K562 (cell line): ENCODE data around the gene YOD1. TPM values are rescaled to one million over a fixed set of nuclear protein-coding genes. Genes with fewer than 3 reads are reported as not detected.

Source experiments
- ARID3A ChIP-seq: IDR thresholded peaks from 2 replicates; pipeline ENCODE4 v1.6.1; 2012; ENCODE audit warnings: low read depth, low read length, improper control_type of control experiment, borderline replicate concordance
- BCLAF1 ChIP-seq, 2 experiments: fragments of 450-650 bp in 1 of 2; IDR thresholded peaks; 2 replicates each; pipeline ENCODE4 v1.6.1; 2011 to 2017; ENCODE audit warnings: low read depth in 2 of 2, antibody characterized with exemption in 1 of 2, borderline replicate concordance in 1 of 2, low read length in 1 of 2, mild to moderate bottlenecking in 1 of 2, mixed read lengths in 1 of 2; ENCODE audit not compliant: control insufficient read depth in 1 of 2
- BHLHE40 ChIP-seq: IDR thresholded peaks from 2 replicates; pipeline ENCODE4 v1.6.1; 2011; ENCODE audit warnings: low read length, improper control_type of control experiment
- C11orf30 ChIP-seq: fragments of 450-650 bp; IDR thresholded peaks from 2 replicates; pipeline ENCODE4 v1.6.1; 2016; ENCODE audit warnings: low read depth, mild to moderate bottlenecking
- EP300 ChIP-seq: IDR thresholded peaks from 2 replicates; pipeline ENCODE4 v1.6.1; 2012; ENCODE audit warnings: low read length, improper control_type of control experiment
- EWSR1 ChIP-seq: fragments of 450-650 bp; IDR thresholded peaks from 2 replicates; pipeline ENCODE4 v1.6.1; 2018; ENCODE audit warnings: borderline replicate concordance, mild to moderate bottlenecking, low read depth, moderate library complexity; ENCODE audit not compliant: partially characterized antibody
- FOSL1 ChIP-seq: fragments of 200-800 bp; sonication (Bioruptor generic); conservative IDR thresholded peaks from 2 replicates; pipeline ENCODE4 v1.6.1; 2016; ENCODE audit warnings: missing genetic modification characterization, missing compliant biosample characterization
- FOXJ2 ChIP-seq: fragments of 200-800 bp; sonication (Bioruptor generic); IDR thresholded peaks from 2 replicates; pipeline ENCODE4 v1.6.1; 2016; ENCODE audit warnings: missing genetic modification characterization, missing compliant biosample characterization
- FOXM1 ChIP-seq, 2 experiments: fragments of 450-650 bp in 1 of 2; sonication (generic) in 1 of 2; formaldehyde crosslinking in 1 of 2; IDR thresholded peaks; 2 replicates each; pipeline versions ENCODE4 v1.6.1 to v1.9.0; 2017 to 2022; ENCODE audit warnings: low read depth in 2 of 2, mild to moderate bottlenecking in 2 of 2, missing genetic modification reagents in 1 of 2, moderate library complexity in 1 of 2
- GATA2 ChIP-seq: sonication (generic); formaldehyde crosslinking; IDR thresholded peaks from 2 replicates; pipeline ENCODE4 v1.4.0; 2020; ENCODE audit warnings: mild to moderate bottlenecking, missing genetic modification reagents
- HDAC1 ChIP-seq, 2 experiments: fragments of 450-650 bp; IDR thresholded peaks; 2 replicates each; pipeline ENCODE4 v1.6.1; 2016 to 2017; ENCODE audit warnings: inconsistent platforms in 1 of 2, mild to moderate bottlenecking in 1 of 2, moderate library complexity in 1 of 2
- HMGN3 ChIP-seq: IDR thresholded peaks from 2 replicates; pipeline ENCODE4 v1.6.1; 2011; ENCODE audit warnings: borderline replicate concordance, low read depth, mild to moderate bottlenecking, mixed read lengths, low read length; ENCODE audit not compliant: insufficient read length; ENCODE audit errors: extremely low read depth
- HNRNPLL ChIP-seq: fragments of 200-400 bp; formaldehyde crosslinking; IDR thresholded peaks from 2 replicates; pipeline ENCODE4 v1.6.1; 2017; ENCODE audit warnings: low read length, low read depth, mild to moderate bottlenecking; ENCODE audit not compliant: poor library complexity, severe bottlenecking
- MAZ ChIP-seq, 2 experiments: fragments of 450-650 bp in 1 of 2; sonication (generic) in 1 of 2; formaldehyde crosslinking; IDR thresholded peaks in 1 of 2; conservative IDR thresholded peaks in 1 of 2; 2 replicates each; pipeline versions ENCODE4 v1.4.0 to v1.5.0; 2020; ENCODE audit warnings: mild to moderate bottlenecking in 1 of 2, missing genetic modification reagents in 1 of 2
- MBD2 ChIP-seq: sonication (generic); IDR thresholded peaks from 2 replicates; pipeline ENCODE4 v1.6.1; 2016; ENCODE audit warnings: low read depth, borderline replicate concordance
- MYC ChIP-seq, 2 experiments: fragments of 250-450 bp in 1 of 2; sonication (Bioruptor Pico) in 1 of 2; IDR thresholded peaks; 2 replicates each; pipeline versions ENCODE4 v1.5.1 to v1.6.1; 2012 to 2021; ENCODE audit warnings: low read depth in 2 of 2, borderline replicate concordance in 1 of 2, improper control_type of control experiment in 1 of 2, low read length in 1 of 2, mild to moderate bottlenecking in 1 of 2, moderate library complexity in 1 of 2
- NCOR1 ChIP-seq: fragments of 450-650 bp; IDR thresholded peaks from 2 replicates; pipeline ENCODE4 v1.6.1; 2016; ENCODE audit warnings: mild to moderate bottlenecking, moderate library complexity
- RAD51 ChIP-seq: fragments of 450-650 bp; IDR thresholded peaks from 2 replicates; pipeline ENCODE4 v1.7.1; 2016; ENCODE audit warnings: low read depth, mild to moderate bottlenecking, borderline replicate concordance
- SMARCC2 ChIP-seq: fragments of 450-650 bp; IDR thresholded peaks from 2 replicates; pipeline ENCODE4 v1.6.1; 2017; ENCODE audit warnings: antibody characterized with exemption, moderate library complexity, mild to moderate bottlenecking, low read depth
- ZNF75A ChIP-seq: fragments of 450-650 bp; formaldehyde crosslinking; IDR thresholded peaks from 2 replicates; pipeline ENCODE4 v1.4.0; 2020; ENCODE audit warnings: mild to moderate bottlenecking
- polyA plus RNA-seq, 8 experiments: library from polyadenylated mRNA; depleted of rRNA in 4 of 8; stranded (reverse) in 5 of 8; unstranded in 3 of 8; fragments of >200 nt; fragmentation: Nextera tagmentation in 2 of 8; fragmentation: Illumina TruSeq in 1 of 8; extraction: Ambion mirVana in 2 of 8; extraction: Trizol in 1 of 8; gene quantifications; 2 replicates each; pipeline versions ENCODE4 v1.2.1 to v1.2.3, GENCODE V29; 2011 to 2014; ENCODE audit warnings: inconsistent platforms in 1 of 8, missing spikeins in 1 of 8
- total RNA-seq, 7 experiments: library from RNA; depleted of rRNA in 6 of 7; stranded (reverse); fragments of >200 nt in 6 of 7; fragmentation: Illumina TruSeq in 2 of 7; extraction: Trizol in 2 of 7; gene quantifications; 2 replicates each; pipeline versions ENCODE4 v1.2.1 to v1.2.3, GENCODE V29; 2011 to 2021; ENCODE audit warnings: low replicate concordance in 1 of 7

Gene YOD1
- total and polyA plus RNA-seq, 9 of the 15 experiments (the other 6 are each of a cell fraction or from before 2014, with no cell fraction given): 18.2 to 78.1 (median 46.9) TPM

DNA sequence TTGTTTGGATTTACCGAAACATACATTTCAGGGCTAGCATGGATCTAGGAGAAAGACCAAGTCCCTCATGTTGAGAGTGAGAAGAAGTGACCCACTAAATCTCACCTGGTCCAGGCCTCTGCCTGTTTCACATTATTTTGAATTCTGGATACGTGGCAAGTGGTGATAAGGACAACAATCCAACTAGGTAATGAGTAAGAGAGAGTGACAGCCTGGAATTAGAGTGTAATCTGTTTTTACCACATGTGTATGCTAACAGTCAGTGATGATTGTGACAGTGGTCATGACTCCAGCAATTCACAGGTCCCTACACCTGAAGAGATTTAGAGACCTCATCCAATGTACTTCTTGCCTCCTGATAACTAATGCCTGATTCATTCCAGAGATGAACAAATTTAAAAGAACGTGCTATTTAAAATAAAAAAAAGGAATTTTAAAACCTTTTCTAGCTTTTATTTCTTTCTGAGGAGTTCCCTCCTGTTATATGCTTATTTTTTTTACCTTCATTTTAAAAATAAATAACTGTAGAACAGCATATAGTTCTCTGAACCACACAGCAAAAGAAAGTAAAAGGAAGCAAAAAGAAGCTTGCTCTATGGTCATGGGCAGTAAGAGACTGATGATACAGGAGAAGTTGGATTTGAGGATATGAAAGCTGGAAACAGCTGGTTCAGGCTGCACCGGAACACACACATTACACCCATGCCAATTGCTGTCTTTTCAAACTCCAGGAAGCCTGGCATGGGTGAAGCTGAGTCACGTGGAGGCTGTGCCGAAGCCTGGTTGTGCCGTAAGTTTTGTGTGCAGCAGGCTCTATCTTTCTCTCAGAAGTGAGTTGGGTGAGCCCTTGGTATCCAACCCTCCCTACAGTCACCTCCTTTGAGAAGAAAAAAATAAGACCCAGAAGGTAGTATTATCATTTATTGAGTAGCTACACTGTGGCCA lies 33.1 kb downstream of the YOD1 start (continued):
- TF ChIP-seq BCLAF1 (IDR thresholded peaks at IDR 0.05; ENCODE audit: borderline replicate concordance in 1 of 2, control insufficient read depth in 1 of 2, low read depth in 2 of 2, low read length in 1 of 2) (0 out of 4 replicates have a peak, but pooled peaks of 1 of the 2 experiments have one; percentile 41), FOXJ2 (tag) (0 out of 2 replicates have a peak, but pooled peaks have one; percentile 36), BHLHE40 (peak; percentile 30; the same call in 1 of the 2 replicates), FOSL1 (tag) (peak; percentile 91), C11orf30 (peak; percentile 45; the same call in 1 of the 2 replicates), RAD51 (peak; percentile 14; the same call in 1 of the 2 replicates), HDAC1 (IDR thresholded peaks at IDR 0.05) (peak; percentile 11 to 93; a peak in 3 of 4 replicates), FOXM1 (IDR thresholded peaks at IDR 0.05; ENCODE audit: low read depth) (peak; percentile 91), FOXM1 (CRISPR knock-in tag; IDR thresholded peaks at IDR 0.05; ENCODE audit: low read depth) (no peak), GATA2 (peak; percentile 88), MBD2 (peak; percentile 60; the same call in 1 of the 2 replicates), NCOR1 (peak; percentile 97), EP300 (peak; percentile 96), SMARCC2 (peak; percentile 90), MYC (IDR thresholded peaks at IDR 0.05; ENCODE audit: low read depth, low read length) (peak; percentile 18; the same call in 1 of the 2 replicates), MYC (CRISPR knock-in tag; IDR thresholded peaks at IDR 0.05; ENCODE audit: borderline replicate concordance, low read depth) (no peak), HNRNPLL (no peak), ARID3A (peak; percentile 95), HMGN3 (peak; percentile 87), EWSR1 (no peak), MAZ (CRISPR knock-in tag; conservative IDR thresholded peaks at IDR 0.05 in 1 of 2, IDR thresholded peaks at IDR 0.05 in 1 of 2) (0 out of 4 replicates have a peak, but pooled peaks of 1 of the 2 experiments have one; percentile 28), ZNF75A (no peak)
